Osteoblast (primary cell): ENCODE measurements around the gene SPEN. TPM values are rescaled to one million over a fixed set of nuclear protein-coding genes. Genes with fewer than 3 reads are reported as not detected.
A peak's percentile ranks its signal among the peaks of the same experiment; 100 is the strongest.

ENCODE experiments used
- DNase-seq: peaks from one replicate; pipeline ENCODE4 v3.0.0; 2011; ENCODE audit warnings: low spot score, mixed read lengths; ENCODE audit not compliant: insufficient read length; ENCODE audit errors: missing footprints
- H2AFZ ChIP-seq: 2 replicates; pipeline ENCODE4 v1.6.0; 2011; ENCODE audit warnings: mild to moderate bottlenecking, low read length
- H3K27ac ChIP-seq: 2 replicates; pipeline ENCODE4 v1.5.1; 2011; ENCODE audit warnings: mild to moderate bottlenecking, low read depth, low read length, moderate library complexity
- H3K27me3 ChIP-seq: 2 replicates; pipeline ENCODE4 v1.6.0; 2012; ENCODE audit warnings: mild to moderate bottlenecking, control low read depth, inconsistent platforms, low read length, moderate library complexity; ENCODE audit not compliant: insufficient read depth
- H3K36me3 ChIP-seq: 2 replicates; pipeline ENCODE4 v1.5.1; 2011; ENCODE audit warnings: mild to moderate bottlenecking, low read length, control low read depth, moderate library complexity; ENCODE audit not compliant: insufficient read depth
- H3K4me1 ChIP-seq: 2 replicates; pipeline ENCODE4 v1.5.1; 2011; ENCODE audit warnings: mild to moderate bottlenecking, low read length, control low read depth, moderate library complexity; ENCODE audit not compliant: insufficient read depth
- H3K4me2 ChIP-seq: 2 replicates; pipeline ENCODE4 v1.6.0; 2011; ENCODE audit warnings: mild to moderate bottlenecking, low read length; ENCODE audit not compliant: insufficient read depth
- H3K4me3 ChIP-seq: fragments of 200-600 bp; sonication (generic); 3 replicates; pipeline ENCODE4 v1.5.1; 2012; ENCODE audit warnings: mild to moderate bottlenecking, low read length, inconsistent platforms; ENCODE audit not compliant: insufficient read depth
- H3K79me2 ChIP-seq: 2 replicates; pipeline ENCODE4 v1.6.0; 2012; ENCODE audit warnings: mild to moderate bottlenecking, low read length, control low read depth, inconsistent platforms; ENCODE audit not compliant: insufficient read depth
- H3K9me3 ChIP-seq: 2 replicates; pipeline ENCODE4 v1.5.1; 2011; ENCODE audit warnings: low read depth, low read length, control low read depth
- H4K20me1 ChIP-seq: 2 replicates; pipeline ENCODE4 v1.6.0; 2012; ENCODE audit warnings: mild to moderate bottlenecking, low read length, control low read depth; ENCODE audit not compliant: insufficient read depth
- CTCF ChIP-seq: IDR thresholded peaks from 2 replicates; pipeline ENCODE4 v1.5.1; 2011; ENCODE audit warnings: mild to moderate bottlenecking, low read depth, low read length, moderate library complexity; ENCODE audit errors: extremely low read depth
- total RNA-seq: library from RNA; depleted of rRNA; stranded (reverse); fragments of >200 nt; gene quantifications from 2 replicates; pipeline ENCODE4 v1.2.3, GENCODE V29; 2012

Gene SPEN
- total RNA-seq, 1 donor = 21.0 TPM

DNA sequence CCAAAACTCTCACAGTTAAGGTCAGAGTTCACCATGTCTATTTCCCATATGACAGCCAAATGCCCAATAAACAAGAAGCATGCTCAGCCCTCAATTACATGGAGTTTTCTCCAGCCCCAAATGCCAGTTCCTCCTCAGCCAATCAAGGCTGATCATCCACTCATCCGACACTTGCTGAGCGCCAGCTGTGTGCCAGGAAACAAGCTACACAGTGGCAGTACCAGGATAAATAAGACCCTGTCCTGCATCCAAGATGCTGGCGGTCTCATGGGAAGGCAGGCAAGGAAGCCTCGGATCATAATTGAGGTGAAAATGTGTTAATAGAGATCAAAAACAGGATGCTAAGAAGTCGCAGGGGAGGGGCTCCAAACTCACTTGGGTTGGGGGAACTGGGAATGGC is 120.7 kb downstream of the SPEN start:
- Histone ChIP-seq H3K79me2 (peaks cover 74% of the 10 kb centered on the region), H3K36me3 (peaks cover 36% of the 10 kb centered on the region), H4K20me1 (peaks cover 26% of the 10 kb centered on the region), H3K27me3 (no peaks in the 10 kb centered on the region), H3K27ac (no peak overlapping the region), H3K4me3 (no peak overlapping the region), H3K4me2 (no peak overlapping the region), H3K4me1 (peaks cover 29% of the 10 kb centered on the region), H2AFZ (no peak overlapping the region), H3K9me3 (no peaks in the 10 kb centered on the region)
- TF ChIP-seq CTCF = no peak
- peak; percentile 26 for DNase-seq

DNA sequence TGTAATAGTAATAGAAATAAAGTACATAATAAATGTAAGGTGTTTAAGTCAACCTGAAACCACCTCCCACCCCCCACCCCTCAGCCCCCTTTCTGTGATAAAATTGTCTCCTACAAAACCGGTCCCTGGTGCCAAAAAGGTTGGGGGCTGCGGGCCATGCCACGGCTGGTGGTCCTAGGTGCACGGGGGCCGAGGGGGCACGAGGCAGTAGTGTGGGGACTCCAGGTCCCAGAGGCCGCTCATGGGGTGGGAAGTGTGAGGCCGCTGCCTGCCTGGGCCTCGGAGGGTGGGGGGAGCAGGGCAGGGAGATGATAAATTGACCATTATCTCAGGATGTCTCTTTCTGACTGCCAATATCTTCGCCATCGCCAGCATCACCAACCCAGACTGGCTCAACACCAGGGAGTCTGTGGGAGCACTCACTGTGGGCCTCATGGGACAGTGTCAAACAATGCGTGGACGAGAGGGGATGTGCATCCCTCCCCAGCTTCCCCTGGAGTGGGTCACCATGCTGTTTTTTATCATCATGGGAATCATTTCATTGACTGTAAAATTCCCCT is 121.9 kb downstream of the SPEN start:
- Histone ChIP-seq H2AFZ (no peak overlapping the region), H3K27me3 (no peaks in the 10 kb centered on the region), H3K79me2 (peaks cover 75% of the 10 kb centered on the region), H3K27ac (no peak overlapping the region), H3K9me3 (no peaks in the 10 kb centered on the region), H4K20me1 (peaks cover 32% of the 10 kb centered on the region), H3K36me3 (peaks cover 37% of the 10 kb centered on the region), H3K4me3 (no peak overlapping the region), H3K4me1 (peaks cover 20% of the 10 kb centered on the region), H3K4me2 (no peak overlapping the region)
- DNase-seq = no peak
- TF ChIP-seq CTCF = no peak

DNA sequence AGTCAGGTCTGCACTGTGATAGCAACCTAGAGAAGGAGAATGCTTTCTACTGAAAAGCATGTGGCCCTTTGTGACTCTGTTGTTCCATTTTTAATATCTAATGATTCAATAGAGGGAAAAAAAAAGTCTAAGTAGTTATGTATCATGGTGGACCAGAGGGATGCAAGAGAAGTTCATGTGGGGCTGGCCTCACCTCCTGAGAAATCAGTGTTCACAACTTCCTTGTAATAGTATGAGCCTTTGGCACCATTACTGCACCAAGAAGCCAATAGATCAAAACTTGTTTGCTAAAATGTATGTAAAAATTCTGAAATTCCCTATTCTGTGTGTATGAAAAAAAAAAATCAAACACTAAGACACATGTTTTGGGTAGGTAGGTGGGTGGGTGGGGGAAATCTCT is 123.4 kb downstream of the SPEN start:
- no peak overlapping the region for H3K27ac ChIP-seq
- no peak for DNase-seq
- H3K79me2 ChIP-seq = peaks cover 87% of the 10 kb centered on the region
- H2AFZ ChIP-seq = no peak overlapping the region
- H3K27me3 ChIP-seq = no peaks in the 10 kb centered on the region
- H3K9me3 ChIP-seq = no peaks in the 10 kb centered on the region
- TF ChIP-seq CTCF = no peak
- H3K36me3 ChIP-seq = peaks cover 37% of the 10 kb centered on the region
- no peak overlapping the region for H3K4me2 ChIP-seq
- H3K4me3 ChIP-seq = no peak overlapping the region
- peaks cover 17% of the 10 kb centered on the region for H3K4me1 ChIP-seq
- peaks cover 36% of the 10 kb centered on the region for H4K20me1 ChIP-seq

DNA sequence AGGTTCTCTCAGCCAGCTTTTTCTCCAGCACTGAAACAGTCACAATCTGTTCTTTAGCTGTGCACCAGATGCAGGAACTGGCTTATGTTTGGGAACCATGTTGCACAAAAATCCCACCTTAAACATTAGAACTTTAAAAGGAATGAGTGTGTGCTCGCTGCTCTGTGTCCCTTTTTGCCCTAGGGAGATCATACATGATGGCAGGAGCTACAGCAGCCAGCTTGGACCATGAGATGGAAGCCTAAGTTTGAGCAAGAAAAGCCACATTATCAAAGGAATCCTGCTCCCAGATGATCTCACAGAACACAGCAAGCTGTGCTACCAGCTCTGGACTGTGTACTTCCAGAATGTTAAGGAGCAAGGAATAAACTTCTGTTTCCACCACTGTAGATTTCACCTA is 124.9 kb downstream of the SPEN start:
- no peak for TF ChIP-seq CTCF

More for the DNA sequence above, 124.9 kb downstream of the SPEN start:
- no peaks in the 10 kb centered on the region for H3K27me3 ChIP-seq
- H3K27ac ChIP-seq = no peak overlapping the region
- H3K4me1 ChIP-seq = peaks cover 12% of the 10 kb centered on the region
- peaks cover 32% of the 10 kb centered on the region for H4K20me1 ChIP-seq
- no peak overlapping the region for H3K4me2 ChIP-seq
- H3K36me3 ChIP-seq = peaks cover 37% of the 10 kb centered on the region
- peaks cover 79% of the 10 kb centered on the region for H3K79me2 ChIP-seq
- H3K4me3 ChIP-seq = no peak overlapping the region
- DNase-seq = peak; percentile 31
- H2AFZ ChIP-seq = no peak overlapping the region
- H3K9me3 ChIP-seq = no peaks in the 10 kb centered on the region
